Activated CD8-positive, alpha-beta memory T cell treated with anti-CD3 and anti-CD28 coated beads, Interleukin-2, amount 50 U/mL, for 24 hours (primary cell): ENCODE results near the gene OTUD3.
"Not testable (repeated sequence)": the region's sequence is repeated elsewhere in the genome, so short reads cannot be mapped to it uniquely, and the experiment has no call there.

Source experiments
- DNase-seq: peaks from one replicate; pipeline ENCODE4 v3.0.0-alpha.2; 2020; ENCODE audit errors: extremely low read depth

Gene OTUD3

GRCh38 chr1:19918057-19918456 is 35.9 kb downstream of the OTUD3 start:
- peak; percentile 63 for DNase-seq

GRCh38 chr1:19920132-19920710 is 38.0 kb downstream of the OTUD3 start:
- no peak for DNase-seq

- no peak for DNase-seq
Measured at GRCh38 chr1:19921310-19921709, 39.1 kb downstream of the OTUD3 start.

GRCh38 chr1:19922015-19922688 is 40.0 kb downstream of the OTUD3 start:
- DNase-seq: no peak

- DNase-seq: no peak
Measured at GRCh38 chr1:19923137-19923952, 41.1 kb downstream of the OTUD3 start, which contains the start of gene PLA2G2E. Gene PLA2G2E, minus strand, starts transcription at chr1:19923617. Its CDS starts 58 bp downstream, at chr1:19923559.

- DNase-seq: no peak
Measured at GRCh38 chr1:19923953-19924346, 41.8 kb downstream of the OTUD3 start.

- DNase-seq: no peak
Measured at GRCh38 chr1:19925342-19926070, 43.3 kb downstream of the OTUD3 start.

- no peak for DNase-seq
Measured at GRCh38 chr1:19926296-19927129, 44.3 kb downstream of the OTUD3 start.

- not testable (repeated sequence) for DNase-seq
Measured at GRCh38 chr1:19927130-19927421, 44.9 kb downstream of the OTUD3 start.

GRCh38 chr1:19932866-19933265 is 50.7 kb downstream of the OTUD3 start:
- no peak for DNase-seq

- DNase-seq: no peak
Measured at GRCh38 chr1:19934336-19934735, 52.1 kb downstream of the OTUD3 start.

- no peak for DNase-seq
Measured at GRCh38 chr1:19936061-19936750, 54.0 kb downstream of the OTUD3 start.

- no peak for DNase-seq
Measured at GRCh38 chr1:19938472-19938871, 56.3 kb downstream of the OTUD3 start.

GRCh38 chr1:19940486-19941205 is 58.5 kb downstream of the OTUD3 start:
- DNase-seq: no peak

GRCh38 chr1:19941206-19941568 is 59.0 kb downstream of the OTUD3 start:
- no peak for DNase-seq

- no peak for DNase-seq
Measured at GRCh38 chr1:19942088-19942487, 59.9 kb downstream of the OTUD3 start.

GRCh38 chr1:19942657-19943056 is 60.5 kb downstream of the OTUD3 start:
- DNase-seq: no peak

GRCh38 chr1:19945914-19946313 is 63.7 kb downstream of the OTUD3 start:
- no peak for DNase-seq

- no peak for DNase-seq
Measured at GRCh38 chr1:19946331-19946751, 64.1 kb downstream of the OTUD3 start.

GRCh38 chr1:19946971-19947370 is 64.8 kb downstream of the OTUD3 start:
- no peak for DNase-seq
